D721Med (cell line): Measurements from ENCODE around the gene PMPCA.

ENCODE experiments used
- DNase-seq: peaks from one replicate; pipeline ENCODE4 v3.0.0; 2011; ENCODE audit warnings: low spot score; ENCODE audit not compliant: insufficient read length
- FAIRE-seq: peaks from 2 replicates; lab custom pipeline; 2011; peaks lifted over from hg19 to GRCh38; lab: Jason Lieb, UNC
- CTCF ChIP-seq: IDR thresholded peaks from 2 replicates; pipeline ENCODE4 v1.5.1; 2012; ENCODE audit warnings: mild to moderate bottlenecking, control low read depth; ENCODE audit not compliant: insufficient read depth; ENCODE audit errors: missing control alignments

PMPCA gene

GRCh38 chr9:136416914-136417313 lies 6.5 kb downstream of the PMPCA start:
- no peak for TF ChIP-seq CTCF
- FAIRE-seq, result no peak

GRCh38 chr9:136418182-136419091 lies 8.0 kb downstream of the PMPCA start:
- no peak for TF ChIP-seq CTCF
- FAIRE-seq (no peak), DNase-seq (no peak)

More at GRCh38 chr9:136416914-136417313, 6.5 kb downstream of the PMPCA start:
- DNase-seq, result no peak

- DNase-seq (no peak), FAIRE-seq (no peak)
- no peak for TF ChIP-seq CTCF
Measured at GRCh38 chr9:136419092-136419420, 8.6 kb downstream of the PMPCA start.

- no peak for TF ChIP-seq CTCF
- no peak for FAIRE-seq
- no peak for DNase-seq
Measured at GRCh38 chr9:136421791-136422190, 11.3 kb downstream of the PMPCA start.

- TF ChIP-seq CTCF, result no peak
- DNase-seq, result no peak
- FAIRE-seq, result no peak
Measured at GRCh38 chr9:136422876-136423275, 12.4 kb downstream of the PMPCA start.

- no peak for DNase-seq
- no peak for FAIRE-seq
- TF ChIP-seq CTCF, result no peak
Measured at GRCh38 chr9:136423432-136424146, 13.1 kb downstream of the PMPCA start.
